DMS79 treated with DMSO at 0.1 percent for 48 hours (cell line): Measurements from ENCODE around the gene ESRRG.

Experiments
- DNase-seq: peaks from one replicate; lab custom pipeline; 2025; lab: John Stamatoyannopoulos, UW

ESRRG gene

DNA sequence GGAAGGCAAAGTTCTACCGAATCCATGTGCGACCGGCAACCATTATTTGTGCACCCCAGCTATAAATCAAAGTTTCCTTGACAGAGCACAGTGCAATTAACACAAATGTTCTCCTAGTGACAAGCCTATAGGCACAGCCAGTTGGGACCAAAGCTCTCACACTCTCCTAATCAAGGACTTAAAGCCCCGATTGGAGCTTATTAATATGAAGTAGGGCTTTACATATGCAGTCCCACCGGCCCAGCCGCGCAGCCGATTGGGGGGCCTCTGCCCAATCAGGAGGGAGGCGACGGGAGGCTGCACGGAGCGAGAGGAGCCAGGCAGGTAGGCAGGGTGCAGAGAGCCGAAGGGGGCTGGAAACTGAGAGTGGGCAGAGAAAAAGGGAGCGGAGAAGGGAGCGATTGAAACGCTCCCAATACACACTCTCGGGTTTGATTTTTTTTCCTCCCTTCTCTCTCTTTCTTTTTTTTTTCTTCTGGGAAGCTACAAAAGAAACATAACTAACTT lies at the start of gene ESRRG:
Gene ESRRG, minus strand, starts transcription at position 156 of the 507 bp plus-strand sequence. Its CDS starts 130 bp downstream, at position 26.
- no peak for DNase-seq

DNA sequence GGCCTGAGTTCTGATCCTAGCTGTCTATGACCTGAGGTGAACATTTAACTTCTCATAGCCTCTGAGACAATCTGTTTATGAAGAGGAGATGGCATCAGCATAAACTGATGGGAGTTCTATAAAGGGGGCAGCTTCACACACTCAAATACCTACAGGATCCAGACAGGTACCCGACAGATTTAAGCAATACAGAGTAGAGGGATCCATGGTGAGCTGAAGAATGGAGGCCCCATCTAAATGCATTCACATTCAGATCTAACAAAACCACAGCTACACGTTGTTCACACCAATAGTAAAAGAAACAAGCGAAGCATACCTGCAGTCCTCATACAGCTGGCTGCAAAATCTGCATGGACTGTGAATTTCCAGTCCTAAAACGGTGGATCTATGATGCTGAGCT lies 48.7 kb upstream of the ESRRG start:
- DNase-seq: no peak

DNA sequence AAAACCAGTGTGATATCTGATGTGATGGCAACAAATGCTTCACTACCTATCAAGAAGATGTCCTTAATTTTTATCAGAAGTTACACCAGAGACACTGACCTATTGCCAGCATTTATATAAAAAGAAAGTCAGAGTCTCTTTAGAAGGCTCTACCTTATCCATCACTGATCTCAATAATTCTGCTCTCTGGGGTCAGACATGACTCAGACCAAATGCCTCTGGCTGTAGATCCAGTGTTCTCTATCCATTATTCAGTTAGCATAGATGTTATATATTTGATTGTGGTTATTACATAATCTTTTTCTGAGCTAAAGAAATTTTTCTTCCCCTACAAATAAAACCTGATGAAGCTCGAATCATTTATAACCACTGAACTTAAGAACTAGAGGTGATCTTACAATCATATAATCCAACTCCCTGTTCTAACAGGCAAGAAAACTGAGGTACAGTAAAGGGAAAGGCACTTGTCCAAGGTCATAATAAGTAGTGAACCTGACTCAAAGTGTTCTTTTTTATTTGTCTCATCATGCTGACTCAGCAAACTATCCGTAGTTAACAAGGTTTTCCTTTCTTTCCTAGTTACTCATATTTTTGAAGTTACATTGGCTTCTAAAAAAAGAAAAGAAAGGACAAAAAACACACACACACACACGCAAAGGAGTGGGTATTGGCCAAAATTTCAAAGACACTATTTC lies 43.6 kb upstream of the ESRRG start:
- DNase-seq: no peak

DNA sequence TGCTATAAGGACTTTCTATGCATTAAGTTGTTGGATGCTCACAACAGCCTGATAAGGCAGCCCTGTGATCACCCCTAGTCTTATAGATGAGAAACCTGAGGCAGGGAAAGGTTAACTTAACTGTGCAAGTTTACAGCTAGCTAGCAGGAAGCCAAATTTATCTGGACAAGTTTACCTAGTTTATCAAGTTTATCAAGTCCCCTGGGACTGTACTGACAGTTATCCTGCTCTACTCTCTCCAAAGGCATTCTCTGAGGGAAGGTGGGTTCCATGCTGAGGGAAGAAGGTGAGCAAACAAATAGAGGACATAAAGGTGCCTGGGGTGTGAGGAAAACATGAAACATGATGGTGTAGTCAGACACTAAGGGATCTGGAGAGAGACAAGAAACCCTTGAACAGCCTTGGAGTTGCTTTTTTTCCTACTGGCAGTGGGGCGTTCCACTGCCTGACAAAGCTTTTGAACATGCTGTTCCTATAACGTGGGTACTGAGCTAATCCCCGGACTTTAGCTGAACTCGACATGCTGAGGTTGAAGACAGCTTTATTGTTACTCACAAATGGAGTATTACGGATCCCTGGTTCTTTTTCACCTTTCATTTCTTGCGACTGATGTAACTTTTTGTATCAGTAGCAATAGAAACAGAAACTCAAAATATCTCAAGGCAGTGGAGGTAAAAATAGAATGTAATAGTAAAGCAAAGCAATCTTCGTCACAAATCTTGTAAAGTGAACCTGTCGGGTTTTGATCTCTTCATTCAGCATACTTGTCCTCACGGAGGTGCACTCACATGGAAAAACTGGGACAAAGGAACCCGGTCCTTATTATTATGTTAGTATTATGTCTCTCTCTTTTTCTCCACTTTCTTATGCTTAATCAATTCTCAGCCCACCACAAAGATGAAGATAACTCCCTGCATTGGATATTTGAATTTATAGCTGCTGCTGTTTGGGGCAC lies 42.4 kb upstream of the ESRRG start:
- no peak for DNase-seq

DNA sequence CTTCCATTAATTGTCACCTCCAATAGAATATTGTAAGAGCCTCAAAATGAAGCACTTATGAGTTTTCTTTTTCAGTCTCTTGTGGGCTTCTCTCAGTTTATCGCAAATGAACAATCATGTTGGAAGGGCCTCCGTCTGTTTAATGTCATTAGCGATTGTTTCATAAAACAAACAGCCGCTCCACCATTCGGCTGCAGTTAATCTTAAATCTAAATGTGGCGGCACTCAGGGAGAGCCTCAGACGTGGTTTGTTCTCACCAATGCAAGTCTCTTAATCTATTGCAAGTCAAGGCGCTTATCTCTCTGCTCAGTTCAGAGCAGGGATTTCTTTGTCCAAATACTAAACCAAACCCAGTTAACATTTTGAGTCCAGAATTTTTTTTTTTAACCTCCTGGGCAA lies 34.9 kb upstream of the ESRRG start:
- no peak for DNase-seq

DNA sequence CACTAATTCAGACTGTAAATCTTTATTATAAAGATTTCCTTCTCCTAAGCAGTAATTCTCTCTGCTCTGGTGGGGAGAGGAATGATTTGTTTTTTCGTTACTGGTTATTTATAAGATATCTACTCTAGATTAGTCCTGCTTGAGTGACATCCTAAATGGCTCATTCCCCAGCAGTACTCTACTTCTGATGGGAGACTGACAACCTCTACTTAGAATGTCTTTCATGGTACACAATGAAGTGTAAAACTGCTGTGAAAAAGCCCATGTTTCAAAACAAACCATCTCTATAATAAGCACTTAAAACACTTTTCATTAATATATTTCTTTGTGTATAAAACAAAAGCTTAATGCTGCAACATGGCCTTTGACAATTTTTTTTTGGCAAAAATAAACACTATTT lies 33.9 kb upstream of the ESRRG start:
- DNase-seq: no peak

DNA sequence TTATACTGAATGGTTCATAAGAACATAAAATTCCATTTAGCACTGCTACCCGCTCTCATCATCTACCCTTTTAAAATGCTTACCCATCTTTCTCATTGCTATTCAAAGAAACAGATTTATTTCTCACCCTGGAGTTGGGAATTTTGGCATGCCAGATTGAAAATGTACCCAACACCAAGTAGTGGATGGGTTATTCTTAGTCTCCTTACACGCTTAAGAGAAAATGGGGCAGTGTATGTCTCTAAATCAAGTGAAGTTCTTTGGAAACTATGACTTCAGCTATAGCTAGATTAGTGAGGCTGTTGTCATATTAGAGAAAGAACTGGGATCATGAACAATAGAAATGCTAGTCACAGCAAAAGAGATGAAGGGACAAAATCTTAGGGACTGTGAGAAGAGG lies 27.7 kb upstream of the ESRRG start:
- DNase-seq: no peak

DNA sequence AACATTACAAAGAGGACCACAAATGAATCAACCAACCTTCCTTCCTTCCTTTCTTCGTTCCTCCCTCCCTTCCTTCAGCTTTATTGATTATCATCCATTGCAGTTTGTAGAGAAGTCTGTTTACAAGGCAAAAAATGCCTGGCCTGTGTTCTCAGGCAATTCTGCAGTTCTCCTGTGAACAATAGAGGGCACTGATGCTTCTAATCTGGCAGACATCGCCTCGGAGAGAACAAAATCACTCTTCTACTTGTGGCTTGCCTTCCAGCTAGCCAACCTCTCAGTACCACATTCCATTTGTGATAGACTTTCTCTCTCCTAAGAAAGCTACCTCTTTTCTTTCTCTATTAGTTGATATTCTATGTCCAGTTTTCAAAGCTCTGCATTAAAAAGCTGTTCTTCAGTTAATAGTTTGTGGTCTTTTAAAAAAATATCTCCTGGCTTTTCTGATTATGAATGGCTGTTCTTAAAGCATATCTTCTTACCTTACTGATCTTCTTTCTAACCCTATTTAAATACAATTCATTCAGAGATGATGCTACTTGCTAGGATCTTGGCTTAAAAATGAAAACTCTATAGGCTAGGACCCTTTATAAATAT lies 26.9 kb upstream of the ESRRG start:
- DNase-seq: no peak

DNA sequence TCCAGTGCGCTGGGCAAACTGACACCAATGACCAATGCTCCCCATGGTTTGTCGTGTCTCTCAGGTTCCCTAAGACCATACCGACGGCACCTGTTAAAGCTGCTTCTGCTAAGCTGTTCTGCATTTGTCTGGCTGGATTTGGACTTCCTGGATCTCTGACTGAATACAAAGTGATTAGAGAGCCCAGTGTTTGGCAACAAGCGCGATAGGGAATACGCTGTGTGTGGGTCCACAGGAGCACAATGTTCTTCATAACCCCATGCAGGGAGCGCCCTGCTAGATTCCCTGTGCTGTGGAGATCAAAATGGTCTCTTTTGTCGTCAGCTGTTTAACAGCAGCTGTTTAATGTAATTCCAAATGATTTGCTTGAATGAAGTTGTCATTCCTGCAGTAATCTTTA lies 26.0 kb upstream of the ESRRG start:
- no peak for DNase-seq

DNA sequence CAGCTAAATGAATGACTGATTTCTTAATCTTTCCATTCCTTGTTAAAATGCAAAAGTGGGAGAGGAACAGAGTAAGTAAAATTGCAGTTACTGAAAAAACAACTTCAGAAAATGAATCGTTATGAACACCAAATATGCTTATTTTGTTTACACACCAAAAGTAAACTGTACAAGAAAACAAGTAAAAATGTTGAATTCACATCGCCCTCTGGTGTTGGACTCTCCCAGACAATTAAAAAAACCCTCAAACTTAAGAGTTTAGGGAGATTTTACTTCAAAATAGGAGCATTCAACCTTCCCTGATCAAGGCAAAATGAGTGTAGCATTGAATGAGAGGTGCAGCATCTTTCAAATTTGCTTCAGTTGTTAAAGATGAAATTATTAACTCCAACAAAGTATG lies 19.4 kb upstream of the ESRRG start:
- DNase-seq: no peak

DNA sequence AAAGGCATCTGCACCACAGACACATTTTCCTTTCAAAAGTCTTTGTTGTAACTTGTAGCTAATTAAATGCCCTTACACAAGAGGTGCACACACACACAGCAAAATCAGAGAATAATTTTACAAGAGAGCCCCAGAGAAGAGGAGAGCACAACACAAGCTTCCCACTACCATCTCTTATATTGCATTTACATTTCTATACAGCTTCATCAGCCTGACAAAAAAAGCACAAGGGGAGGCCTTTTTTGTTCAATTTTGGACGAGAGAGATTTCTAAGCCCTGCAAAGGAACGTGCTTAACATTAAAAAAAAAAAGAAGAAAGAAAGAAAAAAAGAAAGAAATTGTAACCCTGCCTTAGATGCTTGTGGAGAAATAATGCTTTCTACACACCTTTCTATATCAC lies 17.1 kb upstream of the ESRRG start:
- DNase-seq: no peak

DNA sequence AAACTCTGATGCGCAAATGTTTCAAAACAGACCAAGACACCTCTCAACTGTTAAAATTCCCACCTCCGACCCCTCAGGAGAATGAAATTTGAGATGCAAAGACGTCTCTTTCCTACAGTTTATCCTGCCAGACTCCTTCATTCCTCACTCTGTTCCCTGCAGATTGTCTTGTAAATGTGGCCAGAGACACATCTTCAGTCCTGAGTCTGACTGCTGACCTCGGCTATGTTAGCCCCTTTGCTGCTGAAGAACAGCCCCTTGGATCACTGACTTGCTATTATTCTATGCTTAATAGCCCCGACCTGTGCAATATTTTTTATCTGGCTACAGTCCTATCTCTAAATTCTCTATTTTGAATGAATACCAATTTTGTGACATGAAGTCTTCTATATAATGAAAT lies 16.6 kb upstream of the ESRRG start:
- no peak for DNase-seq

DNA sequence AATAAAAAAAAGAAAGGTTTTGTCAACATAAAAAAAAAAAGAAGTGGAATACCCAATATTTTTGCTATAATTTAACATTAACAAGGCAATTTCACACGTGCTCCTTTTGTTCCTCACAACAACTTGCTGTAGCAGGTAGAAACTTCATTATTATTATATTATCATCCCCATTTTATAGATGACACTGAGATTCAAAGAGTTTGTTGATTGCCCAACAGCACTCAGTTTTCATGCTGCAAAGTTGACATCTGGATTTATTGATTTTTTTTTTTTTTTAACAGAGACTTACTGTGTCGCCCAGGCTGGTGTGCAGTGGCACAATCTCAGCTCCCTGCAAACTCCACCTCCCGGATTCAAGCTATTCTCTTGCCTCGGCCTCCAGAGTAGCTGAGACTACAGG lies 8.9 kb upstream of the ESRRG start:
- DNase-seq: no peak

DNA sequence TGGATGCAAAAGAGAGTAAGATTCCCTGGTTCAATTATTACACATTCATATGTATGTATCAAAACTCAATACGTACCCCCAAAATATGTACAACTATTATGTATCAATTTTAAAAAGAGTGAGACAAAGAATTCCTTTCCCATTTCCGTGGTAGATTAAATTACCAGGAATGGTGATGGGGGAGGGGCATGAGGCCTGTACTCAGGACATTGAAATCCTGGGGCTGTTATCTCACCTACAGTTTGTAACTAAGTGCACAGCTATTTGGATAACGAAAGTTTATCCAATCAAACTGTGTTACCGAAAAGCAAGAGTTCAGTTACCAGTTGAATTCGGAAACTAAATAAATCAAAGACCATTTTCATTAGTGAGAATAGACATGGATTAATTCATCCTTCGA lies 8.3 kb upstream of the ESRRG start:
- no peak for DNase-seq

DNA sequence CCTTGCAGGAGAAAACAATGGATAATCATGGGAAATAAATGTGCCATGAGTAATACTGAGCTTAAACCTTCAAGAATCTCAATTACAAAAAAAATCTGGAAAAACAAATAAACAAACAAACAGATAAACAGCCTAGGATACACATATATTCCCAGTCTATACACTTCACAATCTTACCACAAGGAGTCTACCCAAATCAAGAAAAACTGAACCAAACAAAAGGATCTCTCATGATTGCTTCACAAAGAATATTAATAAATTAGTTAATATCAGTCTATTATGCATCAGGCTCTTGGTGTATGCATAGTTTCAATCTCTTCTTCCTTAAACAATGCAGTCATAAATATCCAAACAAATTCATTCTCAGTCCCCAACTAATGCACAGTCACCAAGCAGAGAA lies 3.2 kb upstream of the ESRRG start:
- no peak for DNase-seq

DNA sequence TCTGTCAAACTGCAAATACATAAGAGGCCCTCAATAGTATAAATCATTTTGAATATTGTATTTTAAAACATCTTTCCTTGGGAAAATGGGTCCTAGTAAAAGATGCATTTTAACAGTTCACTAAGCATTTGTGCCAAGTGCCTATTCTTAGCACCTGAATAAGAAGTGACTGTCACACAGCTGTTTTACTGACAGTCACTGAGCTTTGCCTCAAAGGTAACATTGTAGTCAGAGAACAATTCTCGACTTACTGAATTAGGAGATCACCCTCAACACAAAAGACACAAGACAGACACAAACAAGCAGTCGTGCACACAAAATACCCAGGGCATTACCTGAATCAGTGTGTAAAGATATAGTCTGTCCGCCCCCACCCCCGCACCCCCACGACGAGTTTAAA lies 408 bp downstream of the ESRRG start:
- DNase-seq: no peak

DNA sequence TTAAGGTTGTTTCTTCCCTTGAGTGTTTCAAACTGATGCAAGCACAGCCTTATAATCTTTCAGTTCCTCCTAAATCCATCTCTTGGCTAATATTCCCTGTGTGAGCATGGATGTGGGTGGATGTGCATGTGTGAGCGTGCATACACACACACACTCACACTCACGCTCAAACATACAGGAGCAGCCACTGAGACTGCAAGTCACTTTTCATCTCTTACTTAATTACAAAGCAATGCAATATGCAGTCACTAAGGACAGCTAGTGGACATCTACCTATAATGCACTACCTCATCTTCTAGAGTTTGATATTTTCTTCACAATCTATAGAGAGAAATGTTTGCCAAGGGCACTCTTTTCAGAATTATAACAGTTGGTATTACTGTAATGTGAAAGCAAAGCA lies 1.4 kb downstream of the ESRRG start:
- DNase-seq: no peak

DNA sequence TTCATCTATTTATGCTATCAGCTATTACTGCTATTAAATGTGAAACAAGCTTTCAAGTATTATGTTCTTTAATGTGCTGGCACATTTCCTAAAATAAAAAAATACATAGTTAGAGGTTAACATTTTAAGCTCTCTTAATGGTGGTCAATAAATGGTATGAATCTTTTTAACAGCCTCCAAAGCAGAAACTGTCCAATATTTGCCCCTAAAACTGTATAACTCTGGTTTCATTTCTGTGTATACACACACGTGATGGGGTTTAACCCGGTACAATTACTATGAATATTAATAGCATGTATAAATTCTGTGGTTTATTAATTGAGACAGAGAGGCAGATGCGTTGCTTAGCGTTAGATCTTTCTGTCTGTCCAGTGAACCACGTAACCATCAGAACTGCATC lies 2.2 kb downstream of the ESRRG start:
- DNase-seq: no peak

DNA sequence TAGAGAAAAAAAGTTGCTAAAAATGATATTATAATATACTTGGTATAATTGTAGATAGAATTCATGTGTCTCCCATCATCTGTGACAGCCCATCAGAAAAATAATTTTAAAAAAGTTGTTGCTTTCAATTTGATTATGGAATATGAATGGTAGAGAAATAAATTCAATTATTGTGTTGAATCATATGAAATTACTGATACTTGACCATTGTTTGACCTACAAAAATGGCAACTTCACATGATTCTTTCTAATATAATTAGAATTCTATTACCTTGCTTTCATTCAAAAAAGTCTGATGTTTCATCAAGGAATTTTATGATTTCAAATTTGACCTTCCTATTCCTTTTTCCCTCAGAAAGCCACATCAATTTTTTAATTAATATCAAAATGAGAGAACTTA lies 11.5 kb downstream of the ESRRG start:
- no peak for DNase-seq

DNA sequence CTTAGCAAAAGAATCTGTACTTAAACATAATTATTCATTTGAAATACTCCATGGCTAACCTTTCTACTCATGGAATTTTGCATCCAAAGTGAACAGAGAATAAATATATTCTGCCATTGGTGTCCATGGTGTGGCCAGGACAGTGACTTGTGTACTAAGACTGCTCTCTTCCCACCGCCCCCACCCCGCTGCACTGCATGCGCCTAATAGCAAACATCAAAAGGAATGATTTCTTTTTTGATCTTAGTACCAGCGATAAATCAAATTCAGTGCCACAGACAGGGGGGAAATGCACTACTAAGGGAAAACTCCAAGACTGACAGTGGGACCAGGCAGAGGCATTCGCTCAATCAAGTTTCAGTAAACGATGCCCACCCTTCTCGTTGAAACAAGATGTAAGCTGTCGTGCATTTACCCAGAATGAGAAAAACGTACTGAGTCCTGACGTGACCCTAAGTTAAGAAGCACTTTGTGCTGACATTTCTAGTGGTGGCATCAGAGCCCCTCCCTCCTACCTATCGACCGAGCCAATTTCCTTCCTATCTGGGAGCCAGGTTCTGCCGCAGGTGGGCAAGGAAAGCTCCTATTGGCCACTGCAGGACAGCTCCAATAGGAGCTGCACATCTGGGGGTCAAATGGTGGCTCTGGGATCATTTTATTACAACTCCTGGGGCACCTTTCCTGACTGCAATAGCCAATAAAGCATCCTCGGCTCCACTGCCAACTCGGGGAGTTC lies 12.5 kb downstream of the ESRRG start:
- DNase-seq: no peak

DNA sequence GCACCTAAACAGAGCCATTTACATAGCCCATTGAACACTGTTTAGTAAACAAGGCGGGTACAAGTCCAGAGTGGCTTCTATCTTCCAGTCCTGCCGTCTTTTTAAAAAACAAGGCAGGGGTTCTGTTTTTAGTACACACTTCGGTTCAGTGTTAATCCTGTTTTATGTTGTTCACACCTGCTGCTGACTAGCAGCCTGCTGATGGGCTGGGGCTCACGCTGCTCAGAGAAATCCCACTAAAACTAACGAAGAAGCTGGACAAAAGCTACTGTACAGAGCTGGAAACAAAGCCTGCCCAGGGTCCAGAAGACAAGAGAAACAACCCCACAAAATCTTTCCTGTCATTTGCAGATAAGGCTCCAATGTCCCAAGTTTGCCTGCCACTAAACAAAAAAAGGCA lies 13.2 kb downstream of the ESRRG start:
- DNase-seq: no peak

DNA sequence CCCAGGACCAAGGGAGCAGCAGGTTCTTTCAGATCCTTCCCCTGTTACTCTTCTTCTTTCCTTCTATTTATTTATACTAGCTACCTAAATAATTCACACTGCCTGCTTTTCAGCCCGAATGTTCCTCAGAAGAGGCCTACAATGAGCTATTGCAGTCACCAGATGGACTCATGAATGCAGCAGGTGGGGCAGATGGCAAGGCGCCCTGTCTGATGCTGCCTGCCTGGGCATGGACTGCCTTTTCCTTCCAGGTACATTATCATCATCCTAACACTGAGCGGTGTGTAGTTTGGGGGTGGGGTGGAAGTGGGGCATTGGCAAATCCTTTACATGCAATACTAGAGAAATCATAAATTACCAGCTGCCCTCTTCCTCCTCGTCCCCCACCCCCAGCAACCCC lies 17.6 kb downstream of the ESRRG start:
- no peak for DNase-seq
